PC-3 (cell line): ENCODE measurements around the gene APEX1.

Source experiments
- EZH2 ChIP-seq: fragments of 300-600 bp; sonication (generic); IDR thresholded peaks from one replicate; pipeline ENCODE4 v1.6.1; 2017; ENCODE audit warnings: antibody characterized with exemption, mild to moderate bottlenecking, low read length; ENCODE audit not compliant: unreplicated experiment
- EZH2phosphoT487 ChIP-seq: fragments of 300-600 bp; sonication (generic); IDR thresholded peaks from 2 replicates; pipeline ENCODE4 v1.6.1; 2018; ENCODE audit warnings: mild to moderate bottlenecking, antibody characterized with exemption, low read length, borderline replicate concordance
- TF ChIP-seq, protein P1 (sequence below): fragments of 300-600 bp; sonication (generic); conservative IDR thresholded peaks from 2 replicates; pipeline ENCODE4 v1.5.1; 2017; ENCODE audit warnings: antibody characterized with exemption, low read depth, mild to moderate bottlenecking, low read length

DNA sequence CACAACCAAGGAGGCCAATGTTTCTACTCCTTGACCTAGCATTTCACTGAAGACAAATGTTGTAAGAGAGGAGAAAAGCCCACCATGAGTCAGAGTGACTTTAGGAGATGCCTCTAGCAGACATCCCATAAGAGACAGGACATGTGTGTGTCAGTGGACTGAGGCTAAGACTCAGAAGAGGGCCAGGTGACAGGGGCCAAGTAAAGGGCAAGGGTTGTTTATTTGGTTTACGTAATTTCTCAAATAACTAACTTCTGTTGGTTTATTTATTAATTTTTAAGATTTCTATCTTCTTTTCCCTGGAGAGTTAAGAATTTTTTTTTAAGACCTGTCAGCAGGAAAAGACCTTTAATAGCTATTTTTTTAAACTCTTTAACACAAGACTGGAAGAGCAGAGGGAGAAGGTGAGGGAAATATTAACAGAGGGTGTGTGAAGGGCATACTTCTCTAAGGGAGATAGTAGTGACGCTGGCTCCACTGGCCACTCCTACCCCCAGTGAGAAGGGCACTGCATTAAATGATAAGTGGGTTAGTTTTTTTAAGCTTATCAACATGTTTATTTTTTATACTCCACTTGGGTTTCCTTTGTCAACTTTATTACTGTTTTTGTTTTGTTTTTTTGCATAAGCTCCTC is 17.6 kb downstream of the APEX1 start:
- TF ChIP-seq, protein P1, sequence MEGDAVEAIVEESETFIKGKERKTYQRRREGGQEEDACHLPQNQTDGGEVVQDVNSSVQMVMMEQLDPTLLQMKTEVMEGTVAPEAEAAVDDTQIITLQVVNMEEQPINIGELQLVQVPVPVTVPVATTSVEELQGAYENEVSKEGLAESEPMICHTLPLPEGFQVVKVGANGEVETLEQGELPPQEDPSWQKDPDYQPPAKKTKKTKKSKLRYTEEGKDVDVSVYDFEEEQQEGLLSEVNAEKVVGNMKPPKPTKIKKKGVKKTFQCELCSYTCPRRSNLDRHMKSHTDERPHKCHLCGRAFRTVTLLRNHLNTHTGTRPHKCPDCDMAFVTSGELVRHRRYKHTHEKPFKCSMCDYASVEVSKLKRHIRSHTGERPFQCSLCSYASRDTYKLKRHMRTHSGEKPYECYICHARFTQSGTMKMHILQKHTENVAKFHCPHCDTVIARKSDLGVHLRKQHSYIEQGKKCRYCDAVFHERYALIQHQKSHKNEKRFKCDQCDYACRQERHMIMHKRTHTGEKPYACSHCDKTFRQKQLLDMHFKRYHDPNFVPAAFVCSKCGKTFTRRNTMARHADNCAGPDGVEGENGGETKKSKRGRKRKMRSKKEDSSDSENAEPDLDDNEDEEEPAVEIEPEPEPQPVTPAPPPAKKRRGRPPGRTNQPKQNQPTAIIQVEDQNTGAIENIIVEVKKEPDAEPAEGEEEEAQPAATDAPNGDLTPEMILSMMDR: no peak
- TF ChIP-seq EZH2phosphoT487 (no peak), EZH2 (no peak)
